ENCODE measurements around the gene SLC2A14.
A peak's percentile ranks its signal among the peaks of the same experiment; 100 is the strongest.

The SLC2A14 gene

DNA sequence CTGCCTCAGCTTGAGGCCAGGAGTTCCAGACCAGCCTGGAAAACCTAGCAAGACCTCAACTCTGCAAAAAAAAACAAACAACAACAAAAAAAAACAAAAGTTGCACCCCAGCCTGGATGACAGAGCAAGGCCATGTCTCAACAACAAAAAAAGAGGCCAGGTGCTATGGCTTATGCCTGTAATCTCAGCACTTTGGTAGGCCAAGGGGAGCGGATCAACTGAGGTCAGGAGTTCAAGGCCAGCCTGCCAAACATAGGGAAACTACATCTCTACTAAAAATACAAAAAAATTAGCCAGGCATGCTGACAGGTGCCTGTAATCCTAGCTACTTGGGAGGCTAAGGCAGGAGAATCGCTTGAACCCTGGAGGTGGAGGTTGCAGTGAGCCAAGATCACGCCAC lies 6.5 kb upstream of the SLC2A14 start:
- TF ChIP-seq, protein P1, sequence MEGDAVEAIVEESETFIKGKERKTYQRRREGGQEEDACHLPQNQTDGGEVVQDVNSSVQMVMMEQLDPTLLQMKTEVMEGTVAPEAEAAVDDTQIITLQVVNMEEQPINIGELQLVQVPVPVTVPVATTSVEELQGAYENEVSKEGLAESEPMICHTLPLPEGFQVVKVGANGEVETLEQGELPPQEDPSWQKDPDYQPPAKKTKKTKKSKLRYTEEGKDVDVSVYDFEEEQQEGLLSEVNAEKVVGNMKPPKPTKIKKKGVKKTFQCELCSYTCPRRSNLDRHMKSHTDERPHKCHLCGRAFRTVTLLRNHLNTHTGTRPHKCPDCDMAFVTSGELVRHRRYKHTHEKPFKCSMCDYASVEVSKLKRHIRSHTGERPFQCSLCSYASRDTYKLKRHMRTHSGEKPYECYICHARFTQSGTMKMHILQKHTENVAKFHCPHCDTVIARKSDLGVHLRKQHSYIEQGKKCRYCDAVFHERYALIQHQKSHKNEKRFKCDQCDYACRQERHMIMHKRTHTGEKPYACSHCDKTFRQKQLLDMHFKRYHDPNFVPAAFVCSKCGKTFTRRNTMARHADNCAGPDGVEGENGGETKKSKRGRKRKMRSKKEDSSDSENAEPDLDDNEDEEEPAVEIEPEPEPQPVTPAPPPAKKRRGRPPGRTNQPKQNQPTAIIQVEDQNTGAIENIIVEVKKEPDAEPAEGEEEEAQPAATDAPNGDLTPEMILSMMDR (IDR thresholded peaks at IDR 0.05; ENCODE audit: poor library complexity, severe bottlenecking) = no peak
- no peak overlapping the region for H3K27ac ChIP-seq (ENCODE audit: poor library complexity, severe bottlenecking)
- no peaks in the 10 kb centered on the region for H3K36me3 ChIP-seq (ENCODE audit: low read depth)
- ATAC-seq (ENCODE audit: low read depth) = no peak
- no peaks in the 10 kb centered on the region for H3K4me1 ChIP-seq (ENCODE audit: insufficient read depth, poor library complexity, severe bottlenecking)
- no peaks in the 10 kb centered on the region for H3K27me3 ChIP-seq (ENCODE audit: insufficient read depth, poor library complexity, severe bottlenecking)
- H3K9me3 ChIP-seq (ENCODE audit: severe bottlenecking) = no peaks in the 10 kb centered on the region
- no peak for DNase-seq (ENCODE audit: low spot score)
- H3K4me3 ChIP-seq (ENCODE audit: severe bottlenecking) = no peak overlapping the region

DNA sequence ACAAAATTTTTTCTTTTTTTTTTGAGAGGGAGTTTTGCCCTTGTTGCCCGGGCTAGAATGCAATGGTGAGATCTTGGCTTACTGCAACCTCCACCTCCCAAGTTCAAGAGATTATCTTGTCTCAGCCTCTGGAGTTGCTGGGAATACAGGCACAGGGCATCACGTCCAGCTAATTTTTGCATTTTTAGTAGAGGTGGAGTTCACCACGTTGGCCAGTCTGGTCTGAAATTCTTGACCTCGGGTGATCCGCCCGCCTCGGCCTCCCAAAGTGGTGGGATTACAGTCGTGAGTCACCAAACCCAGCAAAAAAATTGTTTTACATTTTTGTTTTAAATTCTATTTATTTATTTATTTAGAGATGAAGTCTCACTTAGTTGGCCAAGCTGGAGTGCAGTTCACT lies 4.7 kb upstream of the SLC2A14 start:
- H3K4me1 ChIP-seq (ENCODE audit: insufficient read depth, poor library complexity, severe bottlenecking) = no peaks in the 10 kb centered on the region
- no peaks in the 10 kb centered on the region for H3K9me3 ChIP-seq (ENCODE audit: severe bottlenecking)
- no peak for ATAC-seq (ENCODE audit: low read depth)
- no peaks in the 10 kb centered on the region for H3K27me3 ChIP-seq (ENCODE audit: insufficient read depth, poor library complexity, severe bottlenecking)
- TF ChIP-seq, protein P1 (IDR thresholded peaks at IDR 0.05; ENCODE audit: poor library complexity, severe bottlenecking) = no peak
- no peak for DNase-seq (ENCODE audit: low spot score)
- no peaks in the 10 kb centered on the region for H3K36me3 ChIP-seq (ENCODE audit: low read depth)
- no peak overlapping the region for H3K27ac ChIP-seq (ENCODE audit: poor library complexity, severe bottlenecking)
- no peak overlapping the region for H3K4me3 ChIP-seq (ENCODE audit: severe bottlenecking)

- TF ChIP-seq, protein P1 (IDR thresholded peaks at IDR 0.05; ENCODE audit: poor library complexity, severe bottlenecking) = no peak
- no peak for ATAC-seq (ENCODE audit: low read depth)
Measured at GRCh38 chr12:7870335-7870734, 2.4 kb downstream of the SLC2A14 start.

DNA sequence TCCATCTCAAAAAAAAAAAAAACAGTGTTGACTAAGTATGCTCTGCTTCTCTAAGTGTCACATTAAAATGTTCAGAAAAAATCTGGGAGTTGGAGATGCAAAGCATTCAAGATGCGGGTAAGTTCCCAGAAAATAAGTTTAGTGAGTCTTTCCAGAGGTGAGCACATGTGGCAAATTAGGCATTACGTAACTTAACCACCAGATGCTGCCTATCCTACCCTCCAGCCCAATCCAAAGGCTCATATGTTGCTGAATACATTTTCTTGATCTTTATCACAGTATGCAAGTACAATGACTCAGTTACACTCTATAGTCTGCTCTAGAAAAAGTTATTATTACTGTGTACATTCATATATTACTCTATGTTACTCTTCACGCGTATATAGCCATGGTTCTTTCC lies 3.6 kb downstream of the SLC2A14 start:
- TF ChIP-seq, protein P1 (IDR thresholded peaks at IDR 0.05; ENCODE audit: poor library complexity, severe bottlenecking) = no peak
- 0 out of 3 replicates have a peak, but pooled peaks have one; percentile 31 for ATAC-seq (ENCODE audit: low read depth)

More at GRCh38 chr12:7870335-7870734, 2.4 kb downstream of the SLC2A14 start:
- Histone ChIP-seq H3K9me3 (ENCODE audit: severe bottlenecking) (no peaks in the 10 kb centered on the region), H3K27me3 (ENCODE audit: insufficient read depth, poor library complexity, severe bottlenecking) (no peaks in the 10 kb centered on the region), H3K4me1 (ENCODE audit: insufficient read depth, poor library complexity, severe bottlenecking) (no peaks in the 10 kb centered on the region), H3K27ac (ENCODE audit: poor library complexity, severe bottlenecking) (no peak overlapping the region), H3K4me3 (ENCODE audit: severe bottlenecking) (no peak overlapping the region), H3K36me3 (ENCODE audit: low read depth) (no peaks in the 10 kb centered on the region)
- no peak for DNase-seq (ENCODE audit: low spot score)

DNA sequence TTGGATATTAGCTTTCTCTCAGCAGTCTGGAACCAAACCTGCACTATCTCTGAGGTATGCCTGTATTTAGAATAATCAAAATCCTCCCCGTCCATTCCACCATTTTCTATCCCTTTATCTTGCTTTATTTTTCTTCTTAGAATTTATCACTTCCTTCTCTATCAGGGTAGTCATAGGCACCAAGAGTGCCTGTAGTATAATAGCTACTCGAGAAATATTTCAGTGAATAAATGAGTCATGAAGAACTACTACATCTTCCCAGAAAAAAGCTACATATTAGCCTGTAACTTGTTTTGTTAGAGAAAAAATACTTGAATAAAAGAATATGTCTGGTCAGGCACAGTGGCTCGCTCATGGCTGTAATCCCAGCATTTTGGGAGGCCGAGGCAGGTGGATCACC lies 4.3 kb downstream of the SLC2A14 start:
- Histone ChIP-seq H3K9me3 (ENCODE audit: severe bottlenecking) (no peaks in the 10 kb centered on the region), H3K36me3 (ENCODE audit: low read depth) (no peaks in the 10 kb centered on the region), H3K27ac (ENCODE audit: poor library complexity, severe bottlenecking) (no peak overlapping the region), H3K27me3 (ENCODE audit: insufficient read depth, poor library complexity, severe bottlenecking) (no peaks in the 10 kb centered on the region), H3K4me1 (ENCODE audit: insufficient read depth, poor library complexity, severe bottlenecking) (no peaks in the 10 kb centered on the region), H3K4me3 (ENCODE audit: severe bottlenecking) (no peak overlapping the region)
- ATAC-seq (ENCODE audit: low read depth) (no peak), DNase-seq (ENCODE audit: low spot score) (no peak)
- TF ChIP-seq, protein P1 (IDR thresholded peaks at IDR 0.05; ENCODE audit: poor library complexity, severe bottlenecking) = no peak

More for the DNA sequence above, 3.6 kb downstream of the SLC2A14 start:
- H3K27me3 ChIP-seq (ENCODE audit: insufficient read depth, poor library complexity, severe bottlenecking) = no peaks in the 10 kb centered on the region
- no peaks in the 10 kb centered on the region for H3K9me3 ChIP-seq (ENCODE audit: severe bottlenecking)
- no peak for DNase-seq (ENCODE audit: low spot score)
- no peaks in the 10 kb centered on the region for H3K36me3 ChIP-seq (ENCODE audit: low read depth)
- no peaks in the 10 kb centered on the region for H3K4me1 ChIP-seq (ENCODE audit: insufficient read depth, poor library complexity, severe bottlenecking)
- no peak overlapping the region for H3K4me3 ChIP-seq (ENCODE audit: severe bottlenecking)
- H3K27ac ChIP-seq (ENCODE audit: poor library complexity, severe bottlenecking) = no peak overlapping the region

Measured in RWPE2 (cell line).